Upper lobe of left lung (tissue), 4 donors: ENCODE measurements around the gene TUBGCP6.

Experiments used
- POLR2A ChIP-seq, 4 donors: fragments of 450-650 bp; IDR thresholded peaks; one replicate each; pipeline ENCODE4 v1.5.1; 2016 to 2017; ENCODE audit warnings: antibody characterized with exemption in 4 of 4, mild to moderate bottlenecking in 2 of 4
- TF ChIP-seq, protein P1 (sequence below), 6 experiments: fragments of 450-650 bp in 4 of 6; fragments of 200-600 bp in 2 of 6; sonication (generic) in 2 of 6; IDR thresholded peaks; one replicate each; pipeline ENCODE4 v1.5.1; 2016 to 2019; ENCODE audit warnings: antibody characterized with exemption in 6 of 6

DNA sequence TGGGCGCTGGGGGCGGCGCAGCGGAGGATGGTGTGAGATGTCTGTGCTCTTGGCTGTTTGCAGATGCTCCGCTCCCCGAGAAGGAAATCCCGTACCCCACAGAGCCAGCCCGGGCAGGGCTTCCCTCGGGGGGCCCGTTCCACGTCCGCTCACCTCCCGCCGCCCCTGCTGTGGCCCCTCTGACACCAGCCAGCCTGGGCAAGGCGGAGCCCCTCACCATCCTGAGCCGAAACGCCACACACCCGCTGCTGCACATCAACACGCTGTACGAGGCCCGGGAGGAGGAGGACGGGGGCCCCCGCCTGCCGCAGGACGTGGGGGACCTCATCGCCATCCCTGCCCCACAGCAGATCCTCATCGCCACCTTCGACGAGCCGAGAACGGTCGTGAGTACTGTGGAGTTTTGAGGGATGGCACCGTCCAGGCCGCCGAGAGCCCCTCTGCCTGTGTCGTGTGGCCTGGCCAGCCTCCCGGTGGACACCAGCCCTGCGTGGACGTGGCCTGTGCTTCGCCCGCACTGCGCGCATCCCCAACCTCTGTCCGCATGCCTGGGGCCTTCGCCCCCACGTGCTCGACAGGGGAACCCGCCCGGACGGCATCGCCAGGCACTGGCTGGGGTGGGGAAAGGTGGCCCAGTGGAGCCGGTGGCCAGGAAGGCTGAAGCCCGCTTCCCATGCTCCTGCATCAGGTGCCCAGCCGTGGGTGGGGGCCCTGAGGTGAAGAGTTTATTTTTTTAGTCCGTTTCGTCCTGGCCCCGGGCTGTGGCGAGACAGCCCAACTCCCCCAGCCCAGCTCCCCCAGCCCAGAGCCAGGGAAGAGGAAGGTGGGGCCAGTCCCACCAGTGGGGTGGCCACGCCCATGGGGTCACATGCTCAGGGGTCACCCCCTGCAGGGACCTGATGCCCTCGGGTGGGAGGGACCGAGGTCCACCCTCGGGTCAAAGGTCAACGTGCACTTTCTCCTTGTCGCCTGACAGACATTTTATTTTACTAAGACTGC, 65.7 kb downstream of the TUBGCP6 start:
- TF ChIP-seq, protein P1, sequence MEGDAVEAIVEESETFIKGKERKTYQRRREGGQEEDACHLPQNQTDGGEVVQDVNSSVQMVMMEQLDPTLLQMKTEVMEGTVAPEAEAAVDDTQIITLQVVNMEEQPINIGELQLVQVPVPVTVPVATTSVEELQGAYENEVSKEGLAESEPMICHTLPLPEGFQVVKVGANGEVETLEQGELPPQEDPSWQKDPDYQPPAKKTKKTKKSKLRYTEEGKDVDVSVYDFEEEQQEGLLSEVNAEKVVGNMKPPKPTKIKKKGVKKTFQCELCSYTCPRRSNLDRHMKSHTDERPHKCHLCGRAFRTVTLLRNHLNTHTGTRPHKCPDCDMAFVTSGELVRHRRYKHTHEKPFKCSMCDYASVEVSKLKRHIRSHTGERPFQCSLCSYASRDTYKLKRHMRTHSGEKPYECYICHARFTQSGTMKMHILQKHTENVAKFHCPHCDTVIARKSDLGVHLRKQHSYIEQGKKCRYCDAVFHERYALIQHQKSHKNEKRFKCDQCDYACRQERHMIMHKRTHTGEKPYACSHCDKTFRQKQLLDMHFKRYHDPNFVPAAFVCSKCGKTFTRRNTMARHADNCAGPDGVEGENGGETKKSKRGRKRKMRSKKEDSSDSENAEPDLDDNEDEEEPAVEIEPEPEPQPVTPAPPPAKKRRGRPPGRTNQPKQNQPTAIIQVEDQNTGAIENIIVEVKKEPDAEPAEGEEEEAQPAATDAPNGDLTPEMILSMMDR (IDR thresholded peaks at IDR 0.05), result no peak
- no peak for TF ChIP-seq POLR2A (IDR thresholded peaks at IDR 0.05)
